OCI-LY3 (cell line): ENCODE data around the gene UNC80.

Experiments
- EZH2phosphoT487 ChIP-seq: fragments of 200-600 bp; shearing (Covaris generic); IDR thresholded peaks from 2 replicates; pipeline ENCODE4 v1.6.1; 2018; ENCODE audit warnings: antibody characterized with exemption, mixed run types, low read depth
- TF ChIP-seq, protein P1 (sequence below): fragments of 200-600, 300-600 bp; sonication (generic); IDR thresholded peaks from 2 replicates; pipeline ENCODE4 v1.5.1; 2014; ENCODE audit warnings: antibody characterized with exemption, low read length, low read depth

GRCh38 chr2:209763106-209763505 is 8.5 kb upstream of the UNC80 start:
- TF ChIP-seq EZH2phosphoT487, result no peak
- TF ChIP-seq, protein P1, sequence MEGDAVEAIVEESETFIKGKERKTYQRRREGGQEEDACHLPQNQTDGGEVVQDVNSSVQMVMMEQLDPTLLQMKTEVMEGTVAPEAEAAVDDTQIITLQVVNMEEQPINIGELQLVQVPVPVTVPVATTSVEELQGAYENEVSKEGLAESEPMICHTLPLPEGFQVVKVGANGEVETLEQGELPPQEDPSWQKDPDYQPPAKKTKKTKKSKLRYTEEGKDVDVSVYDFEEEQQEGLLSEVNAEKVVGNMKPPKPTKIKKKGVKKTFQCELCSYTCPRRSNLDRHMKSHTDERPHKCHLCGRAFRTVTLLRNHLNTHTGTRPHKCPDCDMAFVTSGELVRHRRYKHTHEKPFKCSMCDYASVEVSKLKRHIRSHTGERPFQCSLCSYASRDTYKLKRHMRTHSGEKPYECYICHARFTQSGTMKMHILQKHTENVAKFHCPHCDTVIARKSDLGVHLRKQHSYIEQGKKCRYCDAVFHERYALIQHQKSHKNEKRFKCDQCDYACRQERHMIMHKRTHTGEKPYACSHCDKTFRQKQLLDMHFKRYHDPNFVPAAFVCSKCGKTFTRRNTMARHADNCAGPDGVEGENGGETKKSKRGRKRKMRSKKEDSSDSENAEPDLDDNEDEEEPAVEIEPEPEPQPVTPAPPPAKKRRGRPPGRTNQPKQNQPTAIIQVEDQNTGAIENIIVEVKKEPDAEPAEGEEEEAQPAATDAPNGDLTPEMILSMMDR, result no peak
